DMS153 treated with DMSO at 0.1 percent for 48 hours (cell line): Measurements from ENCODE around the gene TYSND1.
"Not testable (repeated sequence)": the region's sequence is repeated elsewhere in the genome, so short reads cannot be mapped to it uniquely, and the experiment has no call there.

Experiments
- DNase-seq: peaks from one replicate; lab custom pipeline; 2025; ENCODE audit not compliant: unreplicated experiment; lab: John Stamatoyannopoulos, UW

The TYSND1 gene

DNA sequence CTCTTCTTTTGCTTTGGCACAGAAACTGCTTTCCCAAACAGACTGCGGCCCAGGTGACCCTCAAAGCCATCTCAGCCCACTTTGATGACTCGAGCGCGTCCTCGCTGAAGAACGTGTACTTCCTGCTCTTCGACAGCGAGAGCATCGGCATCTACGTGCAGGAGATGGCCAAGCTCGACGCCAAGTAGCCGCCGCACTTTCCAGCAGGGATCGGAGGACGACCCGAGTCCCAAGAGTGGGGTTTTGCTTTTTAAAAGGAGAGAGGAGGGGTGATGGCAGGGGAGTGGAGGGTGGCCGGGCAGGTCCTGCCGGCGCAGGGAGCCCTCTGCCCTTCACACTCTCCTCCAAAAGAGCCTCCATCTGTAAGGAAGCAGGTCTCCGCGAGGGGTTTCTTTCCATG is 35.0 kb downstream of the TYSND1 start:
- no peak for DNase-seq

DNA sequence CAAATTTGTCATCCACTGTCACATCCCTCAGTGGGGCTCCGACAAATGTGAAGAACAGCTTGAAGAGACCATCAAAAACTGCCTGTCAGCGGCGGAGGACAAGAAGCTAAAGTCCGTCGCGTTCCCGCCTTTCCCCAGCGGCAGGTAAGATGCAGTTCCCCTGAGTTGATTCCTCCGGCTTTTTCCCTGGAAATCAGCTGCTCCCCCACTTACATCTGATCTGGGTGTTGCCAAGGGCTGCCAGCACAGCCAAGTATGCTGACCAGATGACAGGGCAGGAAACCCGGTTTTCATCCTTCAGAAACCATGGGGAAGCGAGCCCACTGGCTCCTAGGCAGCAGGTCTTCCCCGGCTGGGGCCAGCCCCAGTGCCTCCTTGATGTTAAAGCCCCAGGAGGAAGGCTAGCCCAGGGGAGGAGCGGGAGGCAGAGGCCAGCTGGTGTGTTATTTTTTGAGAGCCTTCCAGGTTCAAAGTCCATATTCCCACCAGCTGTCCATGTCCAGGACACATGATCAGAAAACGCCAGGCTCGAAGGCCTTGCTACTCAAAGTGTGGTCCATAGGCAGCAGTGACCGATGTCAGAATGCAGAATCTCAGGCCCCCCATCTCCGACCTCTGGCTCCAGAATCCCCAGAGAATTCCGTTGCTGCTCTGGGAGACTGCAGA is 37.3 kb downstream of the TYSND1 start:
- no peak for DNase-seq

DNA sequence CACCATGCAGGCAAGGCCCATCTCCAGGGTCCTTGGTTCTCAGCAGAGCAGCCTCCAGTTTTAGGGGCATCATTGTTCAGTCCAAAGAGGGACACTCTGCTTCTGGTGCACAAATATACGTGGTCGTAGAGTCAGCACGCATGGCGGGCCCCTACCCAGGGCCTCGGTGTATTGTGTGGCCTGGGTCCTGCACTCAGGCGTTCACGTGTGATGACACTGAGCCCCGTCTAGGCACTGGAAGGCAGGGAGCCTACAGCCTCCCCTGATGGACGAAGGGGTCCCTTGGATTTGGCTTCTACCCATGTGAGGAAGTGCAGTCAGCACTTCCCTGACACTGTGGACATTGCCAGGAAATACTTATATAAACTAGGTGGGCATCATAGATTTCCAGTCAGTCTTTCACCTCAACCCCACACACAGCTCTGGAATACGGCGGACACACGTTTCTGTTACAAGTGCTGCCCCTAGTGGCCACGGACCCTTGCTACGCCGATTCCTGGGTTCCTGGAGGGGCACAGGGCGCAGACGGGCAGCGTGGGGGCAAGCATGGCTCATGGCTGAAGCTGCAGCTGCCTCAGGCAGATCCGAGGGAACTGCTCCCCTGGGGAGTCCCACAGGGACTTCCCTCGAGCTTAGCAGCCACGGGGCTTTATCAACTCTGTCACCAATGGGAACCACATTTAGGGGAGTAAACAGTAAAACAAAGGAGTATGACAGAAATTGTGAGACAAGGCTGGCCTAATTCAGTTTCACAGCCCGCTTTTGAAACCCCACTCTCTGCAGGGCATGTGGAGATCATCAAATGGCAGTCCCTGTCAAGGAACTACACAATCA is 39.3 kb downstream of the TYSND1 start:
- no peak for DNase-seq

DNA sequence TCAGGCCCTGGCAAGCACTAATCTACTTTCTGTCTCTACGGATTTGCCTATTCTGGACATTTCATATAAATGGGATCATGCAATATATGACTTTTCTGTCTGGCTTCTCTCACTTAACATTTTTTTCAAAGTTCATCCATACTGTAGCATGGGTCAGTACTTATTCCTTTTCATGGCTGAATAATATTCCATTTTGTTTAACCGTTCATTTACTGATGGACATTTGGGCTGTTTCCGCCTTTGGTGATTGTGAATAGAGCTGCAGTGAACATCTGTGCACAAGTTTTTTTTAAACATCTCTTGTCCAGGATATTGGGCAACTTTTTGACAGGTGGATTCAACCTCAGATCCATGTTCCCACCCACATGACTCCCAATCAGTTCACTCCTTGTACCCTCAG is 44.8 kb downstream of the TYSND1 start:
- no peak for DNase-seq

DNA sequence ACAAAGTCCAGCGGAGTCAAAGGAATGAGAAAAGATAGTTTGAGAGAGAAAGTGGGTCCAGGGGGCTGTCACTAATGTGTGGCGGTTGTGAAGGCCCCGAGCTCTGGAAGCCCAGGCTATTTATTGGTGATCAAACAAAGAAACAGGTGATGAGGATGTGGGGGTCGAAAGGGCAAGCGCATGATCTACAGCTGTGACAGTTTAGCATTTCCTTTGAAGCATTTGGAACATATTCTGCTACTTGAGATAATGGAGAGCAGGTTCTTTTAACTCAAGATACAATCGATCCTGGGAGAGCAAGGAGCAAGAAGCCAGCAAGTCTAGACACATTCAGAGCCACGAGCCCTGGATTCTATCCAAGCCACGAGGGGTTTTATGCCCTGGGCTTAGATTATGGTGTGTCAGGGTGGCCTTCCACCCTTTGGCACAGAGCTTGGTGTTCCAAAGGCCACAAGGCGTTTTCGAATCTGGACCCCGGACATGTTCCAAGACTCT is 45.4 kb downstream of the TYSND1 start:
- DNase-seq, result not testable (repeated sequence)

DNA sequence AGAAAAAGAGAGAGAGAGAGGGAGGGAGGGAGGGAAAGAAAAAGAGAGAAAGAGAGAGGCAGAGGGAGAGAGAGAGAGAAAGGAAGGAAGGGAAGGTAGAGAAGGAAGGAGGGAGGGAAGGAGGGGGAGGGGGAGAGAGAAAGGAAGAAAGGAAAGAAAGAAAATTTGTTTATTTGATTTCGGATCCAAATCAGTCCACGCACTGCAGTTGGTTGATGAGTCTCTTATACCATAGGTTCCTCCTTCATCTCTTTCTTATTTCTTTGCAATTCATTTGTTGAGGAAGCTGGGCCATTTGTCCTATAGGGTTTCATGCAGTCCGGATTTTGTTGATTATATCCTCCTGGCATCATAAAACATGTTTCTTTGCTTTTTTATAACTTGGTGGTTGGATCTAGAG is 48.2 kb downstream of the TYSND1 start:
- no peak for DNase-seq

DNA sequence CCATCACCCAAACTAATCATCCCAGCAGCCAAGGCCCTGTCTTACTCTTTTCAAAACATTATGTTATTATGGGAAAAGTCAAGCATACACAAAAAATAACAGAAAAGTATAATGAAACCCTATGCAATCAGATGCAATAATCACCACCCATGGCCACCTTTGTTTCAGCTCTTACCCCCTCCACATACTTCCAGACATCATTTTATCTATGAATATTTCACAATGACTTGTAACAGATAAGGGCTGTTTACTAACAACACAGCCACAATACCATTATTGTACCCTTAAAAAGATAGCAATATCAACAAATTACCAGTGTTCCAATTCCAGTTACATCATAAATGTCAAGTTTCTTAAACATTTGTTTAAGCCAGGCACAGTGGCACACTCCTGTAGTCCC is 49.0 kb downstream of the TYSND1 start:
- DNase-seq, result no peak

DNA sequence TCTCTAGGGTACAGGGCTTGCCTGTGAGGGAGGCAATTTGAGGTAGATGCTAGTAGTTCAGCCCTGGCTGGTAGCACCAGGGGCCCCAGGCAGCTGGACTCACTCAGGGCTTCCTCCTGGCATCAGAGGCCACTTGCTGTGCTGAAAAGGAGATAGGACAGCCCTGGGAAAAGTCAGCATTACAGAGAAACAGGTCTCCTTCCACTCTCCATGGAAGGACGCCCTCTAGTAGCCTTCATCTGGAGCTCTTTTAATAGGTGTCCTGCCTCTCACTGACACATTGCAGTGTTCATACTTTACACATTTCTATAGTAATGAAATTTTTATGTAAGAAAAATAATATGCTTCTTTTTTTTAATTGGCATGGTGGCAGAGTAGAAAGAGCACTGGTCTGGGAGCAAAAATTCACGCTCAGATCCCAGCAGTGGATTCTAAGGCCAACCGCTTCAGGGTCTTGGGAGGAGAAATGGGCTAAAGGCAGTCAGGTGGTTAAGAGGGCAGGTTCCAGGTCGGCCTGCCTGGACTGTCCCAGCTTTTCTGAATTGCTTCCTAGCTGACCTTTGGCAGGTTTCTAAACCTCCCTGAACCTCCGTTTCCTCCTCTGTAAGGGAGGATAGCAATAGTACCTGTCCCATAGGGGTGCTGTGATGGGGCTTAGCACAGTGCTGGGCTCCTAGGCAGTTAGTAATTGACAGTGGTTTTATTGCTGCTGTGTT is 49.6 kb downstream of the TYSND1 start:
- DNase-seq, result no peak

DNA sequence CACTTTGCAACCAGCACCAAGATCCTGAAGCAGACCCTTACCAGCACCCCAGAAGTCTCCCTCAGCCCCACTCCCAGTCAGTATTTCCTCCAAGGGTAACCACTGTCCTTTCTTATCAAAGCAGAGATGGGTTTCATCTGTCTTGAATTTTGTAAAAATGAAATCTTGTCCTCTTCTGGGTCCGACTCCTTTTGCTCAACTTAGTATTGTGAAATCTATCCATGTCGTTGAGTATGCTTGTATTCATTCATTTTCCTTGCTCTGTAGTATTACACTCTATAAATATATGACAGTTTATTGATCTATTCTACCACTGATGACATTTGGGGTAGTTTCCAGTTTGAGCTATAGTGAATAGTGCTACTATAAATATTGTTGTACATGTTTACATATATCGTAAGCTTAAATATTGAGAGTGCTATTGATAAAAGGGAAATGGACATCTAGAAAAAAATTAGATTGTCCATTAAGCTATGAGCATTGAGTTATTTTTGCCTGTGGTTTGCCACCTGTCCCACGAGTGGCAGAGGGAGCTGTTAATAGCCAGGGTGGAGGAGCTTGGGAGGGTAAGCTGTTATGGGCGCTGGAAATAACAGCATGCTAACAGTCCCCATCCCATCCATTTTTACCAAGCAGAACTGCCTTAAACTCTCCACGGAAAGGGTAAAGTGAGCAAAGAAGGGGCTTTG is 50.3 kb downstream of the TYSND1 start:
- DNase-seq, result no peak

DNA sequence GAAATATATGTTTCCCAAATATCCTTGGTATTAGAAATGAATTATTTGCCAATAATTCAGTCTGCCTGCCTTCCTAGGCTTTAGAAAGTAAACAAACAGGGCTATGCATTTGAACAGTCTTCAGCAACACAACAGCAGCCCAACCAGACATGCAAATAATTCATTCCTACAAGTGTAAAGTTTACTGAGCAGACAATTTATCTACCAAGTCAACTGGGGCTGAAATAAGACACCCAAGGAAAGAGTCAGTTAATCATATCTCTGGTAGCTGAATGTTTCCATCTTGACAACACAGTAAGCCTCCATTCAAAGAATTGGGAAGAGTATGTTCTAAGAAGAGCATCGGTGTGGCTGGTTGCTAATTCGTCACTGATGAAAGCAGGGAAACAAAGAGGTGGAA is 52.2 kb downstream of the TYSND1 start:
- DNase-seq, result no peak

DNA sequence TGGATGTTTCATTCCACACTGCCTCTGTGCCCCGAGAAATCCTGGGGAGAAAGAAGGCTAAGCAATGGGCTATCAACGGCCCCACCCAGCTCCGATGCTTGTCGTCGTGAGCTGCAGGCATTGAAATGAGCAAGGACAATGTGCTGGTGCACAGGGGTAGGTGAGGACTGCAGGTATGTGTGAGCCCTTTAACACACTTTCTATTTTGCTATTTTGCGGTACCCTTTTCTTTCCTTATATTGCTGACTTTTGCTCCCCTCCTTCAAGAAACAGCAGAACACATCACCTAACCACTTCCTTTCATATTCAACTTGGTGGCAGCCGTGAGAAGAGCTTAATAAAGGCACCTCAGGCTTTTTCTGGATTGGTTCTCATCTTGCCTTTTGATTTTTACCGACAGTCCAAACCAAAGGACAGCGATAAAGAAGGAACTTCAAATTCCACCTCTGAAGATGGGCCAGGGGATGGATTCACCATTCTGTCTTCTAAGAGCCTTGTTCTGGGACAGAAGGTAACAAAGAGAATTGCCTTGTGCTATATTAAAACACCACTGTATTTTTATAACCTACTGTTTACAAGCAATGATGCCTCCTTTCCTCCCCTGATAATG is 53.1 kb downstream of the TYSND1 start:
- no peak for DNase-seq

DNA sequence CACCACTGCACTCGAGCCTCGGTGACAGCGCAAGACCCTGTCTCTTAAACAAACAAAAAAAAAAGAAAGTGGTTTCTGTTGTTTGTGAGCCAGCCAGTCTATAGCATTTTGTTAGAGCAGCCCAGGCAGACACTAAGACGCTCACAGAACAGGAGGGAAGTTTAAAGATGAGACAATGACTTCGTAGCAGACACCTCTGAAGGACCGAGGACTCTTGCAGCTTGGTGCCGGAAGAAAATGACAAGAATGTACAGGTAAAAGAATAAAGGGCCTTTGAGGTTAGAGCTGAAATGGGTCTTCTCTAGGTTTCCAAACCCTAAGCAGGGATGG is 54.1 kb downstream of the TYSND1 start:
- no peak for DNase-seq

DNA sequence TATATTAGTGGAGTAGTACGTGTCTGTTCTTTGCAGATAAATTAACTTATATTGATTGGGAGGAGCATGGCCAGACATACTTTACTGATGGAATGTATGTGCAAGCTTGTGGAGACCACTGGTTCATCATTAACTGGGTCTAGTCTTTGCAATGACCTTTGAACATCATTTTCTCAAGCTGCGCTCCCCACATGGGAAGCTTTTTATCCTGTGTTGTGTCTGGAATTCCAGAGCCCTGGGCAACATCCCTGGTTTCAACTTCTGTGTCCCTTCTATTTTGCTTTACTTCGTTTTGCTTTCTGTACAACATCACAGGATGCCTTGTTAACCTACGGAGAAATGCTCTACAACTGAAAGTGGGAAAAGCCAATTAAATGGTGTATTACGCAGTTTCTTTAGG is 55.5 kb downstream of the TYSND1 start:
- DNase-seq, result no peak

DNA sequence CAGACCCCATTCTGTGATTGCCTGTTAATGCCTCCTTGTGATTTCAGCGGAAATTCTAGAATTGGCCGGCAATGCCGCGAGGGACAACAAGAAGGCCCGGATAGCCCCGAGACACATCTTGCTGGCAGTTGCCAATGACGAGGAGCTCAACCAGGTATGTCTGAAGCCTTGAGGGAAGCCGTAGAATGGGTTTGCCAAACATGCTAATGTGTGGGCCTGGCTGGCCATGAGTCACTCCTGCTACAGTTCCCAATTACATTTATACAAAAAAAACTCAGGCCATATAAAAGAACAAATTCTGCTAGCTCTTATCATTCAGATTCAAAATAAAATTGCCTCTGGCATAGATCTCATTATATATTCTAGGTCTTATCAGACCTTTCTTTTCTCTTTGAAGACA is 56.5 kb downstream of the TYSND1 start:
- no peak for DNase-seq

DNA sequence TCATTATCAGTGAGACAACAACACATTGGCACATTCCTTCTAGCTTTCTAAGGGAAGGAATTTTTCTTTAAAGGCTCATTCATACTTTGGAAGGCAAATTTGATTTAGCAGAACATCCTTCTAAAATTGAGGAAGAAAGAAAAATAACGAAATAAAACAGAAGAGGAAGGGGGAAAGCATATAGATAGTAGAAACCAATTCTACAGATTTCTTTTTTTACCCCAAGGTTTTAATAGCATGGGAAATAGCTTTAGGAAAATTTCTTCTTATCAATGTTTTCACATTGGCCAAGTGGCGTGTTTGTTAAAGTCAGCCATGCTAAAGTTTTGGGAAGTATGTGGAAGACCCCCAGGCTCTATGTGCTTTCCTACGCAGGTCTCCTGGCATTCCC is 58.2 kb downstream of the TYSND1 start:
- no peak for DNase-seq
